Lung (tissue), 12 donors: Measurements from ENCODE around the gene CASS4. TPM values are rescaled to one million over a fixed set of nuclear protein-coding genes. Genes with fewer than 3 reads are reported as not detected.

Experiments used
- ATAC-seq: fragments of 200-7000 bp; cut with Tn5 transposase; one replicate; pipeline ENCODE4 v1.9.1; 2020; ENCODE audit warnings: moderate number of reproducible peaks; ENCODE audit not compliant: insufficient read depth, low FRiP score
- DNase-seq, 3 donors: peaks; one replicate each; pipeline ENCODE4 v3.0.0-alpha.2; 2013 to 2017
- H3K27ac ChIP-seq, 2 donors: one replicate each; pipeline ENCODE4 v1.5.1; 2013; ENCODE audit warnings: mild to moderate bottlenecking in 2 of 2, moderate library complexity in 2 of 2, control low read depth in 1 of 2, inconsistent platforms in 1 of 2, low read depth in 1 of 2, low read length in 1 of 2
- H3K27me3 ChIP-seq, 3 donors: one replicate each; pipeline ENCODE4 v1.5.1; 2013; ENCODE audit warnings: low read length in 2 of 3; ENCODE audit not compliant: control insufficient read depth in 3 of 3, insufficient read depth in 3 of 3
- H3K36me3 ChIP-seq, 4 donors: one replicate each; pipeline ENCODE4 v1.5.1; 2013; ENCODE audit warnings: low read length in 4 of 4, mild to moderate bottlenecking in 1 of 4, moderate library complexity in 1 of 4; ENCODE audit not compliant: control insufficient read depth in 4 of 4, insufficient read depth in 4 of 4
- H3K4me1 ChIP-seq, 5 donors: one replicate each; pipeline ENCODE4 v1.5.1; 2013; ENCODE audit warnings: low read length in 5 of 5, mild to moderate bottlenecking in 2 of 5, moderate library complexity in 1 of 5; ENCODE audit not compliant: control insufficient read depth in 5 of 5, insufficient read depth in 5 of 5
- H3K4me3 ChIP-seq: one replicate; pipeline ENCODE4 v1.5.1; 2013; ENCODE audit warnings: mild to moderate bottlenecking, control low read depth, moderate library complexity
- H3K9ac ChIP-seq, 2 donors: one replicate each; pipeline ENCODE4 v1.5.1; 2013; ENCODE audit warnings: low read length in 2 of 2, control low read depth in 1 of 2; ENCODE audit not compliant: insufficient read depth in 1 of 2
- H3K9me3 ChIP-seq, 4 donors: one replicate each; pipeline ENCODE4 v1.5.1; 2013; ENCODE audit warnings: low read length in 3 of 4, mild to moderate bottlenecking in 1 of 4, moderate library complexity in 1 of 4; ENCODE audit not compliant: control insufficient read depth in 4 of 4, insufficient read depth in 3 of 4
- WGBS, 2 donors: extraction: QIAGEN DNeasy Blood & Tissue Kit; methylation state at CpG; one replicate each; pipeline ENCODE4 v1.1.7; 2013; 5-methylcytosine and 5-hydroxymethylcytosine counted together
- polyA plus RNA-seq, 2 donors: library from polyadenylated mRNA; stranded (reverse); fragments of 200-250 nt; gene quantifications; one replicate each; pipeline ENCODE4 v1.2.1, GENCODE V29; 2013
- total RNA-seq, 2 donors: library from RNA; depleted of rRNA in 1 of 2; stranded (reverse); fragments of >200 nt in 1 of 2; gene quantifications; one replicate each; pipeline ENCODE4 v1.2.1, GENCODE V29; 2014 to 2021
- TF ChIP-seq, protein P1 (sequence below): IDR thresholded peaks from 2 replicates; pipeline ENCODE4 v1.5.1; 2012; ENCODE audit warnings: mild to moderate bottlenecking; ENCODE audit errors: control extremely low read depth, extremely low read depth
- donor health status: control.
- donor health status: control.
- donor health status: Bipolar disorder and iron deficiency.
- donor health status: healthy.
- donor health status: DM: yes; HTN: yes; CAD: no.

Gene CASS4
- total and polyA plus RNA-seq, 4 donors, result 4.5 to 30.7 (median 14.8) TPM

DNA sequence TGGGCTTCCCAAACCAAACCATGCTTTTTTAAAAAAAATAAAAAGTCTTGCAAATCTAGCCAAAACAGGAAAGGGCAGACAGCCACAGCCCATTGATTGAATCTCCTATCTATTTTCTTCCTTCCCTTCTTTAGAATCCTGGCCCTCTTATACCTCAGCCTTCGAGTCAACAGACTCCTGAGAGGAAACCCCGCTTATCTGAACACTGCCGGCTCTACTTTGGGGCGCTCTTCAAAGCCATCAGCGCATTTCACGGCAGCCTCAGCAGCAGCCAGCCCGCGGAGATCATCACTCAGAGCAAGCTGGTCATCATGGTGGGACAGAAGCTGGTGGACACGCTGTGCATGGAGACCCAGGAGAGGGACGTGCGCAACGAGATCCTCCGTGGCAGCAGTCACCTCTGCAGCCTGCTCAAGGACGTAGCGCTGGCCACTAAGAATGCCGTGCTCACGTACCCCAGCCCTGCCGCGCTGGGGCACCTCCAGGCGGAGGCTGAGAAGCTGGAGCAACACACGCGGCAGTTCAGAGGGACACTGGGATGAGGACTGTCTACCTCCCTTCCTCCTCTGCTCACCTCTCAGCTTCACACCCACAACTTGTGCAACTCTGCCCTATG, 46.3 kb downstream of the CASS4 start:
- Histone ChIP-seq H3K4me3 (no peak overlapping the region), H3K9ac (no peak overlapping the region), H3K36me3 (peaks cover 0 to 45% (median 6%) of the 10 kb centered on the region in 4 donors), H3K4me1 (no peaks in the 10 kb centered on the region), H3K27me3 (no peaks in the 10 kb centered on the region), H3K9me3 (no peaks in the 10 kb centered on the region), H3K27ac (no peak overlapping the region)
- DNase-seq (no peak), ATAC-seq (no peak)
- WGBS, 2 donors, result 74 to 91% methylated on average over 22 of the region's 22 CpGs
- TF ChIP-seq, protein P1, sequence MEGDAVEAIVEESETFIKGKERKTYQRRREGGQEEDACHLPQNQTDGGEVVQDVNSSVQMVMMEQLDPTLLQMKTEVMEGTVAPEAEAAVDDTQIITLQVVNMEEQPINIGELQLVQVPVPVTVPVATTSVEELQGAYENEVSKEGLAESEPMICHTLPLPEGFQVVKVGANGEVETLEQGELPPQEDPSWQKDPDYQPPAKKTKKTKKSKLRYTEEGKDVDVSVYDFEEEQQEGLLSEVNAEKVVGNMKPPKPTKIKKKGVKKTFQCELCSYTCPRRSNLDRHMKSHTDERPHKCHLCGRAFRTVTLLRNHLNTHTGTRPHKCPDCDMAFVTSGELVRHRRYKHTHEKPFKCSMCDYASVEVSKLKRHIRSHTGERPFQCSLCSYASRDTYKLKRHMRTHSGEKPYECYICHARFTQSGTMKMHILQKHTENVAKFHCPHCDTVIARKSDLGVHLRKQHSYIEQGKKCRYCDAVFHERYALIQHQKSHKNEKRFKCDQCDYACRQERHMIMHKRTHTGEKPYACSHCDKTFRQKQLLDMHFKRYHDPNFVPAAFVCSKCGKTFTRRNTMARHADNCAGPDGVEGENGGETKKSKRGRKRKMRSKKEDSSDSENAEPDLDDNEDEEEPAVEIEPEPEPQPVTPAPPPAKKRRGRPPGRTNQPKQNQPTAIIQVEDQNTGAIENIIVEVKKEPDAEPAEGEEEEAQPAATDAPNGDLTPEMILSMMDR, result no peak

DNA sequence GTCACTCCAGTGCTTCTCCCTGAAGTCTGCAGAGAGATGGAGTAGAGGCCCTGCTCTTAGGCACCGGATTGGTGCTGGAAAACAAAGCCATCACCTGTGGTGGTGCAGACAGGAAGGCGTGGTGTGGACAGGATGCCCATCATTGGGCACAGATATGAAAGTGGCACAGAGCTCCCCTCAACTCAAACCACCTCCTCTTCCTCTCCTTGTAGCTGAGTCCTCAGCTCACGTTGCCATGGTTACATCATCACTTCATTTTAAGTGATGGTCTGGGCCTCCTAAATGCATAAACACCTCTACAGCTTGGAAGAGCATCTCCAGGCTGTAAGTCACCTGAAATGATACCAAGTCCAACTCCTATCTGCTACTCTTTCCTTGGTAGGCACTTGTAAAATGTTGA, 48.4 kb downstream of the CASS4 start:
- no peak overlapping the region for H3K9ac ChIP-seq
- no peaks in the 10 kb centered on the region for H3K4me1 ChIP-seq
- 38 to 55% methylated on average over 3 of the region's 3 CpGs for WGBS, 2 donors
- DNase-seq, result no peak
- no peak overlapping the region for H3K27ac ChIP-seq
- H3K9me3 ChIP-seq, result no peaks in the 10 kb centered on the region
- H3K36me3 ChIP-seq, result peaks cover 0 to 34% (median 6%) of the 10 kb centered on the region in 4 donors
- ATAC-seq, result no peak
- no peaks in the 10 kb centered on the region for H3K27me3 ChIP-seq
- H3K4me3 ChIP-seq, result no peak overlapping the region
- TF ChIP-seq, protein P1, result no peak

DNA sequence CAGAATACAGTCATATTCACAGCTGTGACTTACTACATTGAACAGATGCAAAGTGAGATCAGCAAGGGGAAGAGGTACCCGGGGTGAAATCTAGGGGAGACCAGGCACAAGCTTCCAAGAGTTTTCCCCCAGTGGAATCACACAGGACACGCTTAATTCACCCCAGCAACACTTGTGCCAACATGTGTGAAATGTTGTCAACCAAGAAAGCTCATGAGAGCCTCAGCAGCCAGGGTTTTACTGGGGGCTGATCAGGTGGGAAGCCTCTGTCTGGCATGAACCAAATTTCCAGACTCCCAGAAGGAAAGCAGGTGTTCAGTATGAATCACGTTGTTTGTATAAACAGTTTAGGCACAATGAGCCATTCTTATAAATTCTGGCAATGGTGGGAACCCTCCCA, 49.5 kb downstream of the CASS4 start:
- Histone ChIP-seq H3K27me3 (no peaks in the 10 kb centered on the region), H3K9me3 (no peaks in the 10 kb centered on the region), H3K27ac (no peak overlapping the region), H3K9ac (no peak overlapping the region), H3K4me3 (no peak overlapping the region), H3K36me3 (peaks cover 0 to 33% (median 6%) of the 10 kb centered on the region in 4 donors), H3K4me1 (no peaks in the 10 kb centered on the region)
- WGBS, 2 donors, result 79 to 88% methylated on average over 3 of the region's 3 CpGs
- DNase-seq, result no peak
- TF ChIP-seq, protein P1, result no peak
- no peak for ATAC-seq

DNA sequence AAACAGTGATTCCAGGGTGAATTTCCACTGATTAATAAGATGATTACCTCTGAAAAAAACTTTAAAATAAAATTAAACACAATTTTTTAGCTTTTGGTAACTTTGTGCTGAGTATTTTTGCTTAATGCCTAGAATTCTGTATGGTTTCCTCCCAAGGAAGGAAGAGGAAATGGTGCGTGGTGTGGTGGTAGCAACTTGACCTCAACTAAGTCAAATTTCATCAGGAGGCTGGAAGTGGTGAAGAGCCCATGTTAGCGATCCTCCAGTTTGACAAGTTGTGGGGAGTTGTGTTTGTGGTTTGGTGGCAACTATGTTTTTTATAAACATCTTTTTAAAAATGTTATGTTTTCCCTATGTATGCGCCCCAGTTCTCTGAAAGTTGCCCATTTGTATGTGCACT, 51.4 kb downstream of the CASS4 start:
- ATAC-seq (no peak), DNase-seq (no peak)
- Histone ChIP-seq H3K27me3 (no peaks in the 10 kb centered on the region), H3K9me3 (no peaks in the 10 kb centered on the region), H3K9ac (no peak overlapping the region), H3K27ac (no peak overlapping the region), H3K4me1 (peaks cover 0 to 4% (median 0%) of the 10 kb centered on the region in 5 donors), H3K4me3 (no peak overlapping the region), H3K36me3 (peaks cover 0 to 28% (median 5%) of the 10 kb centered on the region in 4 donors)
- TF ChIP-seq, protein P1, result no peak
- WGBS, 2 donors, result 49 to 53% methylated on average over 3 of the region's 3 CpGs
